Inflammatory macrophage (primary cell): ENCODE data around the gene CABP7.
"Not testable (repeated sequence)": the region's sequence is repeated elsewhere in the genome, so short reads cannot be mapped to it uniquely, and the experiment has no call there.

Experiments
- DNase-seq, 2 donors: peaks; one replicate each; pipeline ENCODE4 v3.0.0-alpha.2; 2020 to 2022

The CABP7 gene

DNA sequence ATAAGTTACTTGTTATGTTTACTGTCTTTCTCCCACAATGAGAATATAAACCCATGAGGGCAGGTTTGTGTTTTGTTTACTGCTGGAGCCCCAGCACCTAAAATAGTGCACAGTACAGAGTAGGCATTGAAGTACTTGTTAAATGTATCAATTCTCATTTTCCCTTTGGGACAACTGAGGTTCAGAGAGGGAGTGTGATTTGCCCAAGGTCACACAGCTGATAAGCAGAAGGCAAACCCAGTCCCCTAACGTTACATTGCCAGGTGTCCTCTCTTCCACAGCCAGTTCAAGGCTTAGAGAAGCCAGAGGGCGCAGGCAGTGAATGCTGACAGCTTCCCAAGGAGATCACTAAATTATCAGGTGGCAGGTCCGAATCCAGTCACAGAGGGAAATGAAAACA, 30.2 kb downstream of the CABP7 start:
- no peak for DNase-seq

DNA sequence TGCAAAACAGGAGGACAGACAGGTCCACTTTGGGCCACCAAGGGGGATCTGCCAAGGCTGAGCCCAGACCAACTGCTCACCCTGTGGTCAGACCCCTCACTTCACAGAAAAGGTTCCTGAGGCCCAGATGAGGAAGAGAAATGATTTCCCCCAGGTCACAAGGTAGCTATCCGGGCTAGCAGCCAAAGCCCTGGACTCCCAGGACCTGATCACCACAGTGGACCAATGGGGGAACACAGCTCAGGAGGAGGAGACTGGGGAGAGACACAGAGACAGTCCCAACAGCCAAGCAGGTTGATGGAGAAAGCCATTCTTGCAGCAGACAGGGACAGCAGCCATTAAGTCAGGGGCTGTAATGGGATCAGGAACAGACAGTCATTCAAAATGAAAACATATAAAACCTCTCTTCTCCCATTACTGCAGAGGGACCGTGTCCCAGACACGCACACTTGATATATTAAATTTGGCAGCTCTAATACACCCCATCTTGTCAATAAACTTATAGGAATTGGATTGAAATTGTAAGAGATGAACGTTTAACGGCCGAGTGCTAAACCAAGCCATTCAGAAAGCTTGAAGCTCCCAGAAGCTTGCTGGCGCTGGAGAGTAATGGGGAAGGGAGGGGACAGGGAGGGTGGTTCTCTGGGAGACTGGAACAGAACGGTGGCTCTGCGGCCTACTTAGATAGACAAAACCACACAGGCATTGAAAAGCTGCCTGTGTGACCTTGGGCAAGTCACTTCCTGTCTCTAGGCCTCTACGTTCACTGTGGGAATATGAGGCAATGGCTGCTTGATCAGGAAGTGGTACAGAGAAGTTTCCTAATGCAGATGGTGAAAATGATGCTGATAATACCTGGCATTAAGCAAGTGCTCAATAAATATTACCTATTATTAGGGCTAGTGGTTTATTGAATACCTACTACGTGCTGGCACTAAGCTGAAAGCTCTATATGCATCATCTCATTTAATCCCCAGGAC, 31.0 kb downstream of the CABP7 start:
- DNase-seq: peak; percentile 82 to 85

DNA sequence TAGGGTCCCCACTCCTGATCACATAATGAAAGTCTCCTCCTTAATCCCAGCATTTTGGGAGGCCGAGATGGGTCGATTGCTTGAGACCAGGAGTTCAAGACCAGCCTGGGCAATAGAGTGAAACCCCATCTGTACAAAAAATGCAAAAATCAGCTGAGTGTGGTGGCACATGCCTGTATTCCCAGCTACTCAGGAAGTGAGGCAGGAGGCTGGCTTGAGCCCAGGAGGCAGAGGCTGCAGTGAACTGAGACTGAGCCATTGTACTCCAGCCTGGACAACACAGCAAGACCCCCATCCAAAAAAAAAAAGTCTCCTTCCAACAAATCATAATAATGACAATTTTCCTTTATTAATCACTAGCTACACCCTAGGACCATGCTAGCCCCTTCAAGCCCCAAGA, 31.9 kb downstream of the CABP7 start:
- DNase-seq: no peak

DNA sequence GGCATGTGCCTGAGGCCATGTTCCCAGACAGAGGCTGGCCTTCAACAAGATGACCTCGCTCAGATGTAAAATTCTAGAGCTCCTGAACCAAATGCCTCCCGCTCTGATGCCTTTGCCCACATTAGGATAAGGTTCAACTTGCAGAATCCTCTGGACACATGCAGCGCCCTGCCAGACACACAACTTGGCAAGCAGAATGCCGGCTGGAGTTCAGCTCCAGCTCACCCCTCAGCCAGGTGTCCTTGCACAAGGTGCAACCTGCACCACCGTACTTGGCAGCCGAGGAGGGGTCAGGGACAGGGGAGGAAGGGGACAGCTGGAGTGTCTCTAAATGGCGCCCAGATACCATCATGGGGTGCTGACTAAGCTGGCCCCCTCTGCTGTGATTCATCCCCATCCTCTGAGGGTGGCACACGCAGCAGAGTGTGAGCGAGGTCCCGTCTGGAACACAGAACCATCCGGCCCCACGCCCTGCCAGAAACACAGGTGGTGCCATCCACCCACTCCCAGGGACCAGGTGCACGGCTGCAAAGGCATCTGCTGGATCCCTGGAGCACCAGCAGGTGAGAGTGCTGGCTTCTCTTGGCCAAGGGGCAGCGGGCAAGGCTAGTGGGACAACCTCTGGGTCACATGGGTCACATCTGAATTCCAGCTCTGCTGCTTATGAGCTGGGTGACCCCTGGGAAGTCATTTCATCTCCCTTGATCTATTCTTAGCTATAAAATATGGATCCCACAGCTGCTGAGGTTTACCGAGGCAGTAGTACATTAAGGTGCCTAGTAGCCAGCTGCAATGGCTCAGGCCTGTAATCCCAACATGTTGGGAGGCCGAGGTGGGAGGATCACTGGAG, 34.2 kb downstream of the CABP7 start:
- no peak for DNase-seq

DNA sequence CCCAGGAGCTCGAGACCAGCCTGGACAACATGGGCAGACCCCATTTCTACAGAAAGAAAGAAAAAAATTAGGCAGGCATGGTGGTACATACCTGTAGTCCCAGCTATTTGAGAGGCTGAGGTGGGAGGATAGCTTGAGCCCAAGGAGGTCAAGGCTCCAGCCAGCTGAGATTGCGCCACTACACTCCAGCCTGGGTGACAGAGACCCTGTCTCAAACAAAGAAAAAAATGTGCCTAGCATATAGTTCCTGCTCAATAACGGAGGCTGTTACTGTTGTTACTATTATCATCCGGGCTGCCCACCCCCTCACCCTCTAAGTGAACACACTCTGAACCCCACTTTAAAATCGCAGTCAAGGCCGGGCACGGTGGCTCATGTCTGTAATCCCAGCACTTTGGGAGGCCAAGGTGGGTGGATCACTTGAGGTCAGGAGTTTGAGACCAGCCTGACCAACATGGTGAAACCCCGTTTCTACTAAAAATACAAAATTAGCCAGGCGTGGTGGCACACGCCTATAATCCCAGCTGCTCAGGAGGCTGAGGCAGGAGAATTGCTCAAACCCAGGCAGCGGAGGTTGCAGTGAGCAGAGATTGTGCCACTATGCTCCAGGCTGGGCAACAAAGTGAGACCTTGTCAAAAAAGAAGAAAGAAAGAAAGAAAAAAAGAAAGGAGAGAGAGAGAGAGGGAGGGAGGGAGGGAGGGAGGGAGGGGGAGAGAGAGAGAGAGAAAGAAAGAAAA, 35.0 kb downstream of the CABP7 start:
- DNase-seq: not testable (repeated sequence)

DNA sequence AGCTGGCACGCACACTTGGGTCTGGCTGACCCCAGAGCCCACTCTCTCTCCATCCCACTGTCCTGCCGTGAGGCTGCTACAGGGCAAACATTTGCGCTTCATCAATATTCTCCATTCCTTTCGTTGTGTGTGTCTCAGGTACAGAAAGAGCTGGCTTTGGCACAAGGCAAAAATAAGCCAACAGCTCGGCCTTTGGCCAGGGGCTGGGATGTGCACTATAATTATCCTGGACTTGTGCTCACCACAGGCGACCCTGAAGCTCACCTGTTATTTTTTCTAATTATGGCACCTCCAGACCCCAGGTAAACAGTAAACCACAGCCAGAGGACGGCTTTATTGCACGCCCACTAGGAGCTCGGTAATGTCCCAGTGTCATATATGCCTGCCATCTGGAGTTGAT, 36.1 kb downstream of the CABP7 start:
- no peak for DNase-seq

DNA sequence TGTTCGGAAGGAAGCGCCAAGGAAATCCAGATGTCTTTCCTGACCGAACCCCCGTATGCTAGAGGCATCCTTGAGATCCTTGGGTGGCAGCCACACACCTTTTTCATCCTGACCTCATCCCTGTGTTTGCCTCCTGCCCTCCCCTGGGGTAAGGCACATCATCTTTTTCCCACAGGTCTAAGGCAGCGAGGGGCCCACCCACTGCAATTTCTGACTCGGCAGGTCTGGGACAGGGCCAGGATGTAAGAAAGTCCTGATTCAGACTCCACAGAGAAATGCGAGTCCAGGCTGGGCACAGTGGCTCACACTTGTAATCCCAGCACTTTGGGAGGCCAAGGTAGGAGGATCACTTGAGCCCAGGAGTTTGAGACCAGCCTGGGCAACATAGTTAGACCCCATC, 36.5 kb downstream of the CABP7 start:
- no peak for DNase-seq

DNA sequence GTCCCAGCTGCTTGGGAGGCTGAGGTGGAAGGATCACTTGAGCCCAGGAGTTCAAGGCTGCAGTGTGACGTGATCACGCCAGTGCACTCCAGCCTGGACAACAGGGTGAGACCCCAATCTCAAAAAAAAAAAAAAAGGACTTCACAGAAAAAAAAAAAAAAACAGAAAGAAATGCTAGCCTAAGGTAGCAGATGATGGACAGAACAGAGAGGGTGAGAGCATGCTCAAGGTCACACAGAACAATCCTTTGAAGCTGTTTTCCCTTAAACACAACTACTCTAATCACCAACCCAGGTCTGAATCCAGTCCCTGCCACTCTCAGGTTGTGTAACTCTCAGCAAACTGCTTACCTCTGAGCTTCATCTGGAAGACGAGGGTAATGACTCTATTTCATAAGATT, 37.3 kb downstream of the CABP7 start:
- DNase-seq: no peak

DNA sequence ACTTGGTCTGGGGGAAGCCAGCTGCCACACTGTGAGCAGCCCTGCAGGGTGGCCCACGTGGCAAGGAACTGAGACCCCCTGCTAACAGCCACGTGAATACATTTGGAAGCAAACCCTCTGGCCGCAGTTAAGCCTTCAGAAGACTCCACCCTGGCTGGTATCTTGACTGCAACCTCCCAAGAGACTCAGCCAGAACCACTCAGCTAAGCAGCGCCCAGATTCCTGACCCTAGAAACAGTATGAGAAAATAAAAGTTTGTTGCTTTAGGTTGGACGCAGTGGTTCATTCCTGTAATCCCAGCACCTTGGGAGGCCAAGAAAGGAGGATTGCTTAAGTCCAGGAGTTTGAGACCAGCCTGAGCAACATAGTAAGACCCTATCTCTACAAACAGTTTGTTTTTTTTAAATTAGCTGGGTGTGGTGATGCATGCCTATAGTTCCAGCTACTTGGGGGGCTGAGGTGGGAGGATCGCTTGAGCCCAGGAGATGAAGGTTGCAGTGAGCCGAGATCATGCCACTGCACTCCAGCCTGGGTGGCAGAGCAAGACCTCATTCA, 38.3 kb downstream of the CABP7 start:
- no peak for DNase-seq

DNA sequence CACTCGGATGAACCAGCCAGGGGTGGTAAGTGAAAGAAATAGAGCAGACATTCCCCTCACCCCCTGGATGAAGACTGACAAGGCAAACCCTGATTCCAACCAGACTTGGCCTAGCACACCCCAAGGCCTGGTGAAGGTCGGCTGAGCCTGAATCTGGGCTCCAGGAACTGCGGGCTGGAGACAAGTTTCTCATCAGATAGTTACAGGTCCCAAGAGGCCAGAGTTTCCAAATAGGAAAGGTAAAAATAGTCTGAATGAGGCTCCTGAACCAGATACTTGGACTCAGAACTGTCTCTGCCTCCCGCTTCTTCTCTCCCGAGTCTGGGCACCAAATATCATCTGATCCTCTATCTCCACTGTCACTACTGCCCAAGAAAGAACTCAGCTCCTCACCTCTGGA, 39.2 kb downstream of the CABP7 start:
- DNase-seq: no peak

DNA sequence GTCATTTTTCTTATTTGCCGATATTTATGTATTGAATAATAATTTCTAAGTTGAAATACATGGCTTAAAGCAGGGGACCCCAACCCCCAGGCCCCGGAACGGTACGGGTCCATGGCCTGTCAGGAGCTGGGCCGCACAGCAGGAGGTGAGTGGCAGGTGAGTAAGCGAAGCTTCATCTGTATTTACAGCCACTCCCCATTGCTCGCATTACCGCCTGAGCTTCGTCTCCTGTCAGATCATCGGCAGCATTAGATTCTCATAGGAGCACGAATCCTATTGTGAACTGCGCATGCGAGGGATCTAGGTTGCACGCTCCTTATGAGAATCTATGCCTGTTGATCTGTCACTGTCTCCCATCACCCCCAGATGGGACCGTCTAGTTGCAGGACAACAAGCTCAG, 42.5 kb downstream of the CABP7 start:
- DNase-seq: no peak

DNA sequence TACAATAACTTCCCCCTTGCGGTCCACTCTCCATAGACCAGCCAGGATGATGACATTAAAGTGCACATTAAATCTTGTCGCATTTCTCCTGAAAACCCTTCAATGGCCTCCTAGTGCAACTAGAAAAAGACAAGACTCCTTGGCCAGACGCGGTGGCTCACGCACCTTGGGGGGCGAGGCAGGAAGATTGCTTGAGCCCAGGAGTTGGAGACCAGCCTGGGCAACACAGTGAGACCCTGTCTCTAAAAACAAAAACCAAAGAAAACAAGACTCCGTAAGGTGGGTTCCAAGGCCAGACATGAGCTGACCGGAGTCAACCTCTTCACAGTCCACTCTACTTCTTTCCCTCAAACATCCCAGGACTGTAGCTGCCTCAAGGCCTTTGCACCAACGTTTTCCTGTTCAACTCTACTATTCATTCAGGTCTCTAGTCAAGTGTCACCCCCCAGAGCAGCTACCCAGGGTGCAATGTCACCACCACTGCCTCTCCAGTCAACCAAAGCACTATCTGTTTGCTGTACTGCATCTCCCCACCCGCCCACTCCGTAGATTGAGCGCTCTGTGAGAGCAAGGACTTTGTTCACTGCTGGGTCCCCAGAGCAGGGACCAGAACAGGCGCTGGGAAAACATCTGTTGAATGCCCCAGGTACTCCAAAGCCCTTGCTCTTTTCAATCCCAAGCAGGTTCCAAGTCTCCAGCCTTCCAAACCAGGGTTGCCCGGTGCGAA, 46.3 kb downstream of the CABP7 start:
- peak in 1 of 2 donors; percentile 2 for DNase-seq

DNA sequence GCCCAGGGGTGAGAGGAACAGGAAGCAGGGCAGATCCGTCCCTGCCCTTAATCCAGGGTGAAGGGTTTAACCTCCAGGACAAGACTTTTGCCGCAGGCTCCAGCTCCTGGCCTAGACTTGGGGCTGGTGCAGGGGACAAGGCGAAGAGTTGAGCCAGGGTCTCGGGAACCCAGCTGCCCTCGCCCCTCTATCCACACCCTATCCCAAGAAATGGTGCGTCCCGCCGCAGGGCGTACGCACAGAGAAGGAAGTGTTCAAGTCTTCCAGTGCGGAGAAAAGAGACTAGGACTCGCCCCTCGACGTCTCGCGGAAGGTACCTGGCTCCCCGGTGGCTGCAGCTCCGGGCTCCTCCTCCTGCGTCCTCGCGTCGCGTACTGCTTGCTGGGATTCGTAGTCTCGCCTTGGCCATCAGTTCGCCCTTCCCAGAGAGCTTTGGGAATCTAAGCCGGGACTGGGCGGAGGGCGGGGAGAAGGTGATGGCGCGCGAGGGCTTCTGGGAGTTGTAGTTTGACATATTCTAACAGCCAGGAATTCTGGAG, 46.9 kb downstream of the CABP7 start, which contains the start of gene ZMAT5:
ZMAT5 (minus strand) TSS at position 376 of the 539 bp plus-strand sequence. CDS start 18,463 bp downstream, outside the sequence.
- DNase-seq: peak; percentile 96 to 98

DNA sequence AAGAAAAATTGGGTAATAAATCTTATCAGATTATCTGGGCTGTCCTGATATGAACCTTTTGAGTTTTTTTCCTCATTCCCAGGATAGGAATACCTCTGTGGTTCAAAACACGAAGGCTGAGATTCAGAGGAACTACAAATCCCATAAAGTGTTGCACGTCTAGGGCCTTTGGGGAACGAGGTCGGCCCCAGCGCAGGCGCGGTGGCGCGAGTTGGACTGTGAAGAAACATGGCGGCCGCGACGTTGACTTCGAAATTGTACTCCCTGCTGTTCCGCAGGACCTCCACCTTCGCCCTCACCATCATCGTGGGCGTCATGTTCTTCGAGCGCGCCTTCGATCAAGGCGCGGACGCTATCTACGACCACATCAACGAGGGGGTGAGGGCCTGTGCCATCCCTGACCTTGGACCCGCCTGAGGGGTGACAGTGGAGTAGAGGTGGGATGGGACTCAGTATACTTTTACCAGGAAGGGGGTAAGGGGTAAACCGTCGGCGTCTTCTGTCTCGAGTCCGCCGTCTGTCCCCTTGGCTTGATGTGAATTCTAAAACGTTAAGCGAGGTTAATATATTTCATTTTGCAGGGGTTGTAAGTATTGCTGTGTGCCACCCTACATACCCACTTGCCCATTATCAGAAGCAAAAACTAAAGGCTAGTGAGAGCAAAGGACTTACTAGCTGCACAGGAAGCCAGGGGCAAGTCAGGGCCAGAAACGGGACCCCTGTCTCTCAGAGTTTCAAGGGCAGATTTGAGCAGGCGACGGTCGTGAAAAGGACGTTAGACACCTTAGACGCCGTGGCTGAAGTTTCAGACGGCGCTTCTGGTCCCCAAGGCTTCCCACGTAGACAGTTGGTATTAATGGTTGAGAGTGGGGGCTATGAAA, 47.6 kb downstream of the CABP7 start, which contains the start of gene UQCR10:
UQCR10 (plus strand) TSS at position 199 of the 881 bp plus-strand sequence; CDS start at position 229, 30 bp downstream.
- peak; percentile 91 to 95 for DNase-seq

DNA sequence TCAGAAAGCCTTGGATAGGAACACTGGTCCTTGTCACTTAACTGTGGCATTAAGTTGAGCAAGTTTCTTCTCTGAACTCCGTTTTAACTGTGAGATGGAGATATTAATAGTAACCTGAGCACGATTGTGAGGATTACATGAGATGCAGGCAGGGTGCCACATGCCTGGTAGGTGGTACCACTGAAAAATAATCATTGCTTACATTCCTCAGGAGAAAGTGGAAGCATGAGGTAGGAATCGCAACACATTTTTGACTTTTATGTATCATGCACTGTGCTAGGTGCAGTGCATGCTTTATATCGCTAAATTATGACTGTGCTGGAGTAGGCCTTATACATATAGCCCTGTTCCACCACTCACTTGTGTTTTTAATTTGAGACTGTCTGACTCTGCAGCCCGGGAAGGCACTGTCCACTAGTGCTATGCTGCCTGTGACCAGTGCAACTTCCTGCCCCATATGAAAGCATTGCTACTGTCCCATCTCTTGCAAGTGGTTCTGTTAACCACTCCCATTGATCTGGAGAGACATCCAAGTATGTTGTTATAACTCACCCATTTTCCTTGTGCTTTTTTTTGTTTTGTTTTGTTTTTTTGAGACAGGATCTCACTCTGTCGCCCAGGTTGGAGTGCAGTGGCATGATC, 48.4 kb downstream of the CABP7 start:
- DNase-seq: peak; percentile 15 to 31

DNA sequence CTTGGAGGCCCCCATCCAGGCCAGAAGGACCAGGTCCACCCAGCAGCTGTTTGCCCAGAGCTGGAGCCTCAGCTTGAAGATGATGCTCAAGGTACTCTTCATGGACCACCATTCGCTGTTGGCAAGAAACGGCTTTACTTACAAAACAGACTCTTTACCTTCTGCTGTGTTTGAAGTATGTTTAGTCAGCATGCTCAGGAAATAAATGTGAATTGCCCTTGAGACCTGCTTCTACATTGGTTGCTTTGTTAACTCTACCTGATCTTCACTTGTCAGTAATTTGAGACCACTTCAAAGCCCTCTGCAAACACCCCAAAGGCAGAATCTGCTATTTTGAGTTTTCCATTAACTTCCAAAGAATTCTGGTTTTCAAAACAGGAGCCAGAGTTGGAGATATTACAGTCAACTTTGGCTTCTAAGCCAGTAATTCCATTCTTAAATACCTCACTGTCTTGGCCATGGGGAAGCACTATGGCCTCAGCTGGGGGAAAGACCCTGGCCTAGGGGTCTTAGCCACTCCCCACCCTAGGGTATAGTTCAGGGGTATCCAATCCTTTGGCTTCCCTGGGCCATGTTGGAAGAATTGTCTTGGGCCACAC, 50.0 kb downstream of the CABP7 start:
- no peak for DNase-seq

DNA sequence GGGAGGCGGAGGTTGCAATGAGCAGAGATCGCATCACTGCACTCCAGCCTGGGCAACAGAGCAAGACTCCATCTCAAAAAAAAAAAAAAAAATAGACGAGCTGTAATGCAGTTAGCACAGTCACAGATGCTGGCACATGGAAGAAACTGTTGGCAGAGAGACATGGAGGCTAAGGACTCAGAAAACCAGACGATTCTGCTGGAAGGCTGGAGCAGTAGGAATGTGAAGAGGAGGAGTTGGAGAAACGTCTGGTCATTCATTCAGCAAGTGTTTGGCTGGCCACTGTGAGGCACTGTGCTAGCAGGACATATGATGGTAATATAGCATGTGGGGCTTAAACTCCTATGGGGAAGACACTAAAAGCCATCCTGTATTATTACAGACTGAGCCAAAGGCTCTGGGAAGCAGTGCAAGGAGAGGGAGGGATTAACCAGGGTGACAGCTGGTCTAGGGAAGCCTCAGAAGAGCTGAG, 52.4 kb downstream of the CABP7 start:
- peak; percentile 27 to 43 for DNase-seq

DNA sequence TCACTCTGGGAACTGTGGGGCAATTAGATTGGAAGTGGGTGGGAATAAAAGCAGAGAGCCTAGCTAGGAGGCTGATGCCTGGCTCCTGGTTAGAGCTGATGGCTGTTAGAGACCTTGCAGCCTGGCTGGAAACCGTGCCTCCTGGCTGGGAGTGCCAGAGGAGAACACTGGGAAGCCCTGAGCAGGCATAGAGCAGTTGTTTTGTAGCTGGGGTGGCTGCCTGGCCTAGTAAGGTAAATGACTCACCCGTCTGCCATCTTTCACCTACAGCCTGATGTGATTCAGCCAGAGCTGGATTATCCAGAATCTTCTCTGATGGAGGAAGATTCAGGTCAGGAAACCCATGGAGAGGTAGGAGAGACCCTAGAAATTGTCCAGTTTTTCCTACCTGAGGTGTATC, 53.4 kb downstream of the CABP7 start:
- DNase-seq: no peak

DNA sequence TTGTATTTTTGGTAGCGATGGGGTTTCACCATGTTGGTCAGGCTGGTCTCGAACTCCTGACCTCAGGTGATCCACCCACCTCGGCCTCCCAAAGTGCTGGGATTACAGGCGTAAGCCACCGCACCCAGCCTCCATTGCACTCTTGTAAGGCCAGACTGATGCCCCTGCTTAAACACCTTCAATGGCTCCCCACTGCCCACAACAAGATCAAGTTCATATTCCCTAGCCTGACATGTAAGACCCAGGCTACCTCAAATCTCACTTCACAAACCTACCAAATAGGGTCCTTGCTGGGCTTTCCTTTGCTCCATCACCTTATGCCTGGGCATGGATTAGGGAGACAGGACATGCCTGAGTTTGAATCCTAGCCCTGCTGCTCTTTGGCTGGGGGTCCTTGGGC, 60.4 kb downstream of the CABP7 start:
- no peak for DNase-seq
